GM12892 (cell line): ENCODE results near the gene TMEM39B.
"Not testable (repeated sequence)": the region's sequence is repeated elsewhere in the genome, so short reads cannot be mapped to it uniquely, and the experiment has no call there.

Experiments used
- POLR2A ChIP-seq: IDR thresholded peaks from 2 replicates; pipeline ENCODE4 v1.6.1; 2011; ENCODE audit warnings: low read depth, low read length, control low read depth
- POLR2AphosphoS5 ChIP-seq: IDR thresholded peaks from 2 replicates; pipeline ENCODE4 v1.6.1; 2011; ENCODE audit warnings: low read depth, low read length, control low read depth
- TAF1 ChIP-seq: IDR thresholded peaks from 2 replicates; pipeline ENCODE4 v1.6.1; 2011; ENCODE audit warnings: low read depth, mild to moderate bottlenecking, control low read depth, low read length, borderline replicate concordance

- not testable (repeated sequence) for TF ChIP-seq POLR2A, POLR2AphosphoS5, TAF1
Measured at GRCh38 chr1:32065613-32066488, 6.9 kb upstream of the TMEM39B start.
